Measurements from ENCODE around the gene CUL4A. TPM values are rescaled to one million over a fixed set of nuclear protein-coding genes. Genes with fewer than 3 reads are reported as not detected.

The CUL4A gene
- total RNA-seq, 6 experiments from 2014 or later, result 29.2 to 75.8 (median 39.5) TPM

DNA sequence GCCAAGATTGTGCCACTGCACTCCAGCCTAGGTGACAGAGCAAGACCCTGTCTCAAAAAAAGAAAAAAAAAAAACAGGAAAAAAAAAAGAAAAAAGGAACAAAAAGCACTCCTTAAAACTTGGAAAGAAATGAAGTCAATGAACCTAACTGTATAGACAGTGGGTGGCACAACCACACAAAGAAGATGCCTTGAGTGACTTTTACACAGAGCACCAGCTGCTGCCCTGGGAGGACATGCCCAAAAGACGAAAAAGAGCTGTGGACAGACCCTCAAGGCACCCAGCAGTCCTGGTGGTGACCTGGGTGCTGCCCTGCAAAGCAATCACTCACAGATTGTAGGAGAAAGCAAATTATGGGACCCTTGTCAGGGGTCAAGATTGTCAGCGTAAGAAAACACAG, 81.7 kb downstream of the CUL4A start:
- H3K9me3 ChIP-seq, result no peaks in the 10 kb centered on the region
- no peaks in the 10 kb centered on the region for H3K27me3 ChIP-seq
- H3K4me1 ChIP-seq, result peaks cover 0 to 7% (median under 1%) of the 10 kb centered on the region in 4 donors
- TF ChIP-seq, protein P1, sequence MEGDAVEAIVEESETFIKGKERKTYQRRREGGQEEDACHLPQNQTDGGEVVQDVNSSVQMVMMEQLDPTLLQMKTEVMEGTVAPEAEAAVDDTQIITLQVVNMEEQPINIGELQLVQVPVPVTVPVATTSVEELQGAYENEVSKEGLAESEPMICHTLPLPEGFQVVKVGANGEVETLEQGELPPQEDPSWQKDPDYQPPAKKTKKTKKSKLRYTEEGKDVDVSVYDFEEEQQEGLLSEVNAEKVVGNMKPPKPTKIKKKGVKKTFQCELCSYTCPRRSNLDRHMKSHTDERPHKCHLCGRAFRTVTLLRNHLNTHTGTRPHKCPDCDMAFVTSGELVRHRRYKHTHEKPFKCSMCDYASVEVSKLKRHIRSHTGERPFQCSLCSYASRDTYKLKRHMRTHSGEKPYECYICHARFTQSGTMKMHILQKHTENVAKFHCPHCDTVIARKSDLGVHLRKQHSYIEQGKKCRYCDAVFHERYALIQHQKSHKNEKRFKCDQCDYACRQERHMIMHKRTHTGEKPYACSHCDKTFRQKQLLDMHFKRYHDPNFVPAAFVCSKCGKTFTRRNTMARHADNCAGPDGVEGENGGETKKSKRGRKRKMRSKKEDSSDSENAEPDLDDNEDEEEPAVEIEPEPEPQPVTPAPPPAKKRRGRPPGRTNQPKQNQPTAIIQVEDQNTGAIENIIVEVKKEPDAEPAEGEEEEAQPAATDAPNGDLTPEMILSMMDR (IDR thresholded peaks at IDR 0.05), result no peak
- TF ChIP-seq POLR2A (IDR thresholded peaks at IDR 0.05), result no peak
- ATAC-seq (no peak), DNase-seq (no peak)
- WGBS (ENCODE audit: insufficient coverage, low coverage, low lambda C conversion rate, missing lambda C conversion rate), result 67% methylated on average over 2 of the region's 2 CpGs
- H3K4me3 ChIP-seq, result no peak overlapping the region
- H3K36me3 ChIP-seq, result no peaks in the 10 kb centered on the region
- intact Hi-C loops (cut with DNase I), result no loop called here
- H3K27ac ChIP-seq, result no peak overlapping the region

DNA sequence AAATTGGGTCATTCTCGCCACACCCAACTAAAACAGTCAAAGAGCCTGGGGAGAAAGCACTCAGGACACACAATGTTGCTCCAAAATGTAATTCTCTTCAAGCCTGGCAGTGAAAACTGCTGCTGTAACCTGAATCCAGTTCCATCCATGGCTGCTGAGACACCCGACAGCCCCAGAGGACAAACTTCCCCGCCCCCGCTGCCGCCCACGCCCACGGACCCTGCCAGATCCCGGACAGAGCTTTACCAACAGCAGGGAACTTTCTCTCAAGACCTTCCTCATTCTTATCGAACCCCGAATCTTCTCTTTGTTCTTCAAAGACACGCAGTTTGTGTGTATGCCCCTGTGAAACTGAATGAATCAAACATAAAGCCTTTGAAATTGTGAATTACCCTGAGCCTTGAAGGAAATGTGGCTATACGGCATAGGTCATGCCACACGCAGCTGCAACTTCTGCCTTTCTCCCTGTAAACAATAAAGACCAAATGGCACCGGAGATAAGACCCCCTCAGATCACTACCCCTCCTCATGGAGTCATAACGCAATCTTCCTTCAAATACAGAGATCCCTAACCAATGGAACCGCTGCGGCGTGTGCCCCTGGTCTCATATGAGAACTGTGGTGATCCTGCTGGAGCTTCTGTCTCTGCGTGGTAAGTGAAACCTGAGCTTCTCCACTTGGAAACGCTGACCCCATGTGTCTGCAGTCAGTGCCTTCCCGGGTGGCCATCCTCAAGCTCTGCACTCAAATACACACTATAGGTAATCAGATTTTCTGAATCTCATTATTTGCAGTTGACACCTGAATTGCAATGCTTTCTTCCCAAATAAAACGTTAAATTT, 82.8 kb downstream of the CUL4A start:
- DNase-seq (peak in 1 of 3 donors; percentile 63), ATAC-seq (peak; percentile 29 to 62 (median 48))
- intact Hi-C loops (cut with DNase I), result no loop called here
- Histone ChIP-seq H3K27me3 (no peaks in the 10 kb centered on the region), H3K4me3 (peak overlapping the region; percentile 19 to 36 (median 21)), H3K27ac (no peak overlapping the region), H3K9me3 (no peaks in the 10 kb centered on the region), H3K36me3 (no peaks in the 10 kb centered on the region), H3K4me1 (peaks cover 0 to 11% (median 2%) of the 10 kb centered on the region in 4 donors)
- TF ChIP-seq, protein P1 (IDR thresholded peaks at IDR 0.05), result no peak
- no peak for TF ChIP-seq POLR2A (IDR thresholded peaks at IDR 0.05)
- 3% methylated on average over 20 of the region's 22 CpGs for WGBS (ENCODE audit: insufficient coverage, low coverage, low lambda C conversion rate, missing lambda C conversion rate)

DNA sequence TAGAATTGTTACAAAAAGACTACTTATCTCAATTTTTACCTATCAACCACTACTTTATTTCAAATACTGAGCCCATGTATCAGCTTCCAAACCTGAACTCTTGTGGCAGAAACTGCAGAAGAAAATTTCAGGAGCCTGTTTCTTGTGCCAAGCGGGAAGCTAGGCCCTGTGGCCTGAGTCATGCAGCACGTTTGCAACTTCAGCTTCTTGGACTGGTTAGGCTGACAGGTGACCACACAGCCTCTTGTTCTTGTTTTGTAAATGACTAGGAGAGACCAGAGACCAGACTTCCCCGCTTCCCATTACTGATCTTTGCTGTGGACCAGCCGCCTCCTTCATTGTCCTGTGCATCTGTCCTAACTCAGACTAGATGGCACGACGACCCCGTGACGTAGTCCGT, 84.3 kb downstream of the CUL4A start:
- DNase-seq (no peak), ATAC-seq (no peak)
- H3K4me3 ChIP-seq, result no peak overlapping the region
- no peak overlapping the region for H3K27ac ChIP-seq
- H3K4me1 ChIP-seq, result peaks cover 0 to 20% (median 7%) of the 10 kb centered on the region in 4 donors
- H3K27me3 ChIP-seq, result no peaks in the 10 kb centered on the region
- intact Hi-C loops (cut with DNase I), result no loop called here
- WGBS (ENCODE audit: insufficient coverage, low coverage, low lambda C conversion rate, missing lambda C conversion rate), result 81% methylated on average over 9 of the region's 9 CpGs
- no peaks in the 10 kb centered on the region for H3K9me3 ChIP-seq
- TF ChIP-seq, protein P1 (IDR thresholded peaks at IDR 0.05), result no peak
- no peak for TF ChIP-seq POLR2A (IDR thresholded peaks at IDR 0.05)
- no peaks in the 10 kb centered on the region for H3K36me3 ChIP-seq

DNA sequence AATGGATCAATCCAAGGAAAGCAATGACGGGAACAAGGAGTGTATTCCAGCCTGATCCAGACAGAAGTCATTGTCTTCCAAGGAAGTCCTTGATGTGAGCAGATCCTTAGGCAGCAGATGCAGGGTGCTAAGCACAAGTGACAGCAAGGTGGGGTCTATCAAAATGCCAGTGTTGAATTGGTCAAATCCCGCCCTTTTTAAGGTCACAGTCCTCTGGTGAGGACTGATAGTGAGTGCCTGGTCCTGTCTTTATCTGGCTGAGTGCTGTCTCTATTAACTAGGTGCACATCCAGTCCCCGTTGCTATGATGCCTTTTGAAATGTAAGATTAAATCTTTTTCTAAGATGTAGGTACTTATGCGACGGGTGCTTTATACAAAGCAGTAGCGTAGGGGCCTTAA, 86.4 kb downstream of the CUL4A start:
- no peaks in the 10 kb centered on the region for H3K27me3 ChIP-seq
- no peak overlapping the region for H3K4me3 ChIP-seq
- 90% methylated on average over 6 of the region's 6 CpGs for WGBS (ENCODE audit: insufficient coverage, low coverage, low lambda C conversion rate, missing lambda C conversion rate)
- no peak for DNase-seq
- TF ChIP-seq POLR2A (IDR thresholded peaks at IDR 0.05), result no peak
- TF ChIP-seq, protein P1 (IDR thresholded peaks at IDR 0.05), result no peak
- intact Hi-C loops (cut with DNase I), result no loop called here
- H3K4me1 ChIP-seq, result peaks cover 0 to 36% (median 13%) of the 10 kb centered on the region in 4 donors
- H3K36me3 ChIP-seq, result no peaks in the 10 kb centered on the region
- ATAC-seq, result no peak
- H3K9me3 ChIP-seq, result no peaks in the 10 kb centered on the region
- no peak overlapping the region for H3K27ac ChIP-seq
